Eye (tissue), 1 donor: ENCODE data around the gene GH2.
"Not testable (repeated sequence)": the region's sequence is repeated elsewhere in the genome, so short reads cannot be mapped to it uniquely, and the experiment has no call there.

Source experiments
- DNase-seq: peaks from one replicate; pipeline ENCODE4 v3.0.0-alpha.2; 2015

GH2 gene

DNA sequence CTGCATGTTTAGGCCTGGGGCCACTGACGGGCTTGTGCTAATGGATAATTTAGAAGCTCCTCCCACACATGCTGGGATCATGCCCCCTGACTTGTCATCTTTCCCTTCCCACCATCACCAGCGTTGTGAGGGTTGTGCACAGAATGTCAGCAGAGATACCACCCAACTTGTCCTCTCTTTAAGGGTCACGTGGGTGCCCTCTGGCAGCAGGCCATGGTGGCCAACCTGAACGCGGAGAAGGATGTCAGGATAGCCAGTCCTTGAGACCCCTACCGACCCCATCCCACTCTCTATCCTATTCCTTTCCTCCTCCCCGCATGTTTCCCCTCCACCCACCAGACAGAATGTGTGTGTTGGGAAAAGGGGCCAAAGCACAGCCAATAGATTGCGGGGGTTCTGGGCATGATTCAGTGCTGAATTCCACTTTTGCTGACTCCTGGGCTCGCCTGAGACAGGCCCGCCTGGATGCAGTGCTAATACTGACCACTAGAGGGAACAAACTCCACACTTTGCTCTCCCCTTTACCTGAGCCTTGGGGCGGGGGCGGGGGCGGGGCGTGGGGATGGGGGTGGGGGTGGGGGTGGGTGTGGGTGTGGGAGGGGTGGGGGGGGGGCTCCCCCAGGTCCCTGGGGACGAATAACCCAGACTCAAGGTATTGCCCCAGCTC is at the start of gene GH2:
TSS of gene GH2 (minus strand) at position 10 of the 667 bp plus-strand sequence. CDS start 143 bp downstream, outside the sequence.
- DNase-seq = peak; percentile 72

DNA sequence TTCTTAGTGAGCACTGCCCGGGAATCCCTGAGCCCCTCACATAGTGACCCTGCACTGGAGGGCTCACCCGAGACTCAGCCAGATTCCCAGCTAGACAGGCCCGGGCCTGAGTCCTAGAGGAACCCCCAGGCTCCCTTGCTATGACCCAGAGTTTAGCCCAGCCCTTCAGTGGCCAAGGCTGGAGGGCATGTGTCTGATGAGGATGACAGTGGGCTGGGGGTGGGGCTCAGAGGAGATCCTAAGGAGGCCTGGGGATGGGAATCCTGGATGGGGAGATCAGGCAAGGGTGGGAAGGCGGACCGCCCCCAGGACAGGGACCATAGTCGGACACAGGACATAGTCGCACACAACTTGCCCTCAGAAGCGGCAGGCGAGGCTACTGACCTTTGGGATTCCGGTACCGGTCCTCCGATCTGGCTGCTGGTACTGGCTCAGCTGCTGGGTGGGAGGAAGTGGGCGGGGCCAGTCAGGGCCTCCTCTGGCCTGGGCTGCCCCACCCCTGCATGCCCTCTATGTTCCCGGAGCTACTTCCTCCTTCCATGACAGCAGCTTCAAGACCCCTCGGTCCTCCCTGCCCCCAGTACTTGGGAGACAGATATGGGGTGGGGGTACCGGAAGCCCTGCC is 49.3 kb upstream of the GH2 start:
- no peak for DNase-seq

DNA sequence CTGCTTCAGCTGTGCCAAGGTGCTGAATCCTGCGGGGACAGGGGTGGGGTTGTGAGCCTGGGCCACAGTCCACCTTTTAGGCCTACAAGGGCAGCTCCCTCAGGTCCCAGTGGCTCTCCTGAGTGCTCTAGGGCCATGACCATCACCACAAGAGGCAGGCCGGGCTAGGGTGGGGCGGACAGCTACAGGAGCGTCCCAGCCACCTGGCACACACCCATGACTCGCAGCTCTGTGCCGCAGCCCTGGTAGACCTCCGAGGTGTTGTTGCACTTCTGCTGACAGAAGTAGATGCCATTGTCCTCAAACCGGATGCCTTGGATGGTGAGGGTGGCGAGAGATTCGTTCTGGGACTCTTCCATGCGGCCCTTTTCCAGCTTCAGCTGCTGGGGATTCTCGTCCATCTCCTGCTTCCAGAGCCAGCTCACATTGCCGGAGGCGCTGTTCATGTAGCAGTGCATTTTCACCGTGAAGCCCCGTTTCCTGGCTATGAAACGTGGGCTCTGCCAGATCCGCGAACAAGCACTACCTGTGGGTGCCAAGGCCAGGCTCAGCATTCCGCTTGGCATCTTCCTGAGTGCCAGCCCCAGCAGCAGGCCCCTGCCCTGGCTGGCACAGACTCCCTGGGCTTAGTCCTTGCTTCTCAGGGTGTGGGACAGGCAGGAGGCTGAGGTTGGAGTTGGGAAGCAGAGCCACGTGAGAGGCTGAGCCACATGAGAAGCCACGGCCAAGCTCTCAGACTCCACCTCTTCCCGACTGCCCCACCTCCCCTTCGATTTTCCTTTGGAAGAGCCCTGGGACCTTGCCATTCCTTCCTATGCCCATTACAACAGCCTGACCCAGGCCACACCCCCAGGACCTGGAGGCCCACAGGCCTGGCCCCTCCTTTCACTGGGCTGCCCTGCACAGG is 48.4 kb upstream of the GH2 start:
- DNase-seq = no peak

DNA sequence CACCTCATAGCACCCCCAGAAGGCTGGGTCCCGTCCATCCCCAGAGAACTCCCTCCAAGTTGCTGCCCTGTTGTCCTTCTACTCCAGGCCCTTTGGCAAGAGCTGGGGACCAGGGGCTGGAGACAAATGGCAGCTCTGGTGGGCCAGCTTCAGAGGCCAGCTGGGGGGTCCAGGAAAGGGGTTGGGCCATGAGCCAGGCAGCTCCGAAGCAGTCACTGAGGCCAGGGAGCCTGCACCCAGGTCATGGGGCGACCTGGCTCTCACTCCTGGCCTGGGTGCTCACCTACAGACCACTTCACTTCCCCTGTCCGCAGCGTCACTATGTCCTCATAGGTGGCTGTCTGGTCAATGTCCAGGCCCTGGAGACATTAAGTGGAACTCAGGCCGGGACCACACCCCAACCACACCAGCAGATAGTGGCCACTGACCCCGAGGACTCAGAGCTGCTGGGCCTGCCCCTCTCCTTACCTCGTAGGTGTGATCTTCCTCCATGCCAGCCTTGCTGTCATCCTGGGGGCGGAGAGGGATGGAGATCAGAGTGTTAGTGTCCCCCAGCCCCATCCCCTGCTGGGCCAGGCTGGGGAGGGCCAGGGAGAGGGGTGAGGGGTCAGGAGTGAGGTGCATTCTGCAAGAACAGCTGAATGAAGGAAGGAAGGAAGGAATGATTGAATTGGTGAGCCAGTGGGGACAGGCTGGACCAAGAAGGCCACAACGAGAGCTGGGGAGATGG is 47.4 kb upstream of the GH2 start:
- DNase-seq = no peak

DNA sequence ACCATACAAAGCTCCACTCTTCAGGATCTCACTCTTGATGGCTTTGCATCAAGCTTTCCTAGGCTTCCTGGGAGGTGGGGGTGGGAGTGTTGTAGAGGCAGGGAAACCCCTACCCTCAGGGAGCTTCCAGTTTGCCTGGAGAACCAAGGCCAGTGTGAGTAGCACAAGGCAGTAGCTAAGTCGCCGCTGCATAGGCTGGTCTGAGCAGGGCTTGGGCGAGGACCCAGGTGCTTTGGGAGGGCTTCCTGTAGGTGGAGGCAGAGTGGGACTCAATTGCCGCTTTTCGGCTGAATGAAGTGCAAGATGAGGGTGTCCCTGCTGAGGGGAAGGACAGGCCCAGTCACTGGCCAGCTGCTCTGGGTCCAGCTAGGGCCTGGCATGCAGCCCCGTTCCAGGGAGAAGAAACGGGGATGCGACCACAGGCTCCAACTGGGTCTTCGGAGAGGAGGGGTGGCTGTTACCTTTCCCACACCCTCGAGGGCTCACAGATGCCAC is 46.5 kb upstream of the GH2 start:
- no peak for DNase-seq

DNA sequence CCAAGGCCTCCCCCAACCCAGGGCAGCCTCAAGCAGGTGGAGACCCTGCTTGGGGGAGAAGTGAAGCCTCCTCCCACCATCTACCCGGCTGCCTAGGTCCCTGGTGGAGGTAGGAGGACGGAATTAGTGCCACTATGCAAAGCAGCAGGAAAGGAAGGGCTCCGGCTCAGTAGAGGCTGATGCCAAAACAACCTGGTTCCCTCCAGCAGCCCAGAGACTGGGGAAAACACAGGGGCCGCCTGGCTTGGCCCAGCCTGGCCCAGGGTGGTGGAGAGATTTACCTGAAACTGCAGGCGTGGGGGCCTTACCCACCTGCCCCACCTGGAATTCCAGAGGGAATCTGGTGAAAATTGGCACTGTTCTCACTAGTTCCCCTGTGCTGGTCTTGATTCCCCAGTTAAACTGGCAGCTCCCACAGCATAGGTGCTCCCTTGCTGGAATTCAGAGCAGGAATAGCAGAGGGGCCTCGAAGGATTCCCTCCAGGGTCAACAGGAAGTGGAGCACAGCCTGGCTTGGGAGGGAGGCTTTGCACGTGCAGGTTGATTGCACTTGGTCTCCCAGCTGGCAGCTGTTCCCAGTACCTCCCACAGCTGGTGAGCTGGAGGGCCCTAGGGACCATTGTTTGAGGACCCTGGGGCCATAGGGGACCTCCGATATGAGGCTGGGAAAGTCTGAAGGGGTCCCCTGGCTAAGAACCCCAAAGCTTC is 45.9 kb upstream of the GH2 start:
- DNase-seq = no peak

DNA sequence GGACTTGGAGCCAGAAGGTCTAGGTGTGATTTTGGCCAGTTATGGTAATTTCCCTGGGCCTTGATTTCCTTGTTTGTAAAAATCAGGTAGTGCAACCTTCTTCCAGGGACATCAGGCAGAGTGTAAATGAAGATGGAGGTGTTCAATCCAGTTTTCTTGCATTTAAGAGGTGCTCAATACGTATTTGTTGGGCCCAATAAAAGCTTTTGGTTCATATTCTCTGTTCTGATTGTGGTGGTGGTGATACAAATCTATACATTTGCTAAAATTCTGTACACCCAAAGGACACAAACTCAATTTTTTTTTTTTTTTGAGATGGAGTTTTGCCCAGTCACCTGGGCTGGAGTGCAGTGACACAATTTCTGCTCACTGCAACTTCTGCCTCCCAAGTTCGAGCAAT is 44.4 kb upstream of the GH2 start:
- no peak for DNase-seq

DNA sequence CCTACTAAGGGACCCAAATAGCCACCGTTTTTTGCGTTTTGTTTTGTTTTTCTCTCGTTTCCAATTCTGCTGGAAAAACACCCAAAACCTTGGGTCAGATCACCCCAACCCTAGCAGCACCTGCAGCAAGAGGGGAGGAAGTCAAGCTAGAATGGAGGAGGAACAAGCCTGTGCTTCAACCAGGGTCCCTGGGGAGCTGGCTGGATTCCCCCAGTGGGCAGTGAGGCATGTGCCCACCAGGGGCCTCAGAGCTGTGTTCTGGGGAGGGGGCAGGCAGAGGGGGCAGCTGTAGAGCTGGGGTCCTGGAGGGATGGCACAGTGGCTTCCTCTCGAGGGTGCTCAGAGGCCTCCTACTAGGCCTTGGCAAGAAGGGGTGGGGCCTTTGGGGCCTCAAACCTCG is 43.9 kb upstream of the GH2 start:
- DNase-seq = no peak

DNA sequence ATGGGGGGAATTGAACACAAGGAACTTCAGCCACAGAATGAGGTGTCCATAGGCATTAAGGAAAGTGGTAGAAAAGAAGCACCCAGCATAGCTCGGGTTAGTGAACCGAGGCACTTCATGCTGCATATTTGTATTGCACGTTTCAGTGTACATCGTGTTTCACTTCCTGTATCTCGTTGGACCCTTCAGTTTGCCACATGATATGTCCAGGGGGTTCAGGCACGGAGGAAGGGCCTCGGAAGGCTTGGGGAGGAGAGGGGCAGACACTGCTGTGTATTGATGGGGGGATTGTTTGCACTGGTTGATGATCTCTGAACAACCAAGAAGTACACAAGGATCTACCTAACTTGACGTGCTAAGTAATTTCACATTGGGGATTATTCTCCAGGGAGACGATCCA is 40.7 kb upstream of the GH2 start:
- DNase-seq = not testable (repeated sequence)

DNA sequence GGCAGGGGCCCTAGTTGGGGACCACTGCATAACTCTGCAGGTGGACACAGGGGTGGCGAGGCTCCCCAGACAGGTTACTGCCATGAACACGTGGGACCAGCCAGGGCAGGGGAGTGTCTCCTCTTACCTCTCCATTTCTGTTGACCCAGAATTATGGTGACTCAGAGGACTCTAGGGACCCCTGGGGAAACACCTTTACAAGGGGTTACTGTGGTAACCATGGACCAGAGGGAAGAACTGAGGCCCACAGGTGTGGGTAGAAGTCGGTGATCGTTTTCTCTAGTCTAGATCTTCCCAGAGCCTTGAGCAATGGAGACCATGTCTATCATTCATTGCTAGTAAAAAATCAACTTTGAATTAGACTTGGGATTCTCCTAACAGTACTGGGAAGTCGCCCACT is 39.0 kb upstream of the GH2 start:
- not testable (repeated sequence) for DNase-seq

DNA sequence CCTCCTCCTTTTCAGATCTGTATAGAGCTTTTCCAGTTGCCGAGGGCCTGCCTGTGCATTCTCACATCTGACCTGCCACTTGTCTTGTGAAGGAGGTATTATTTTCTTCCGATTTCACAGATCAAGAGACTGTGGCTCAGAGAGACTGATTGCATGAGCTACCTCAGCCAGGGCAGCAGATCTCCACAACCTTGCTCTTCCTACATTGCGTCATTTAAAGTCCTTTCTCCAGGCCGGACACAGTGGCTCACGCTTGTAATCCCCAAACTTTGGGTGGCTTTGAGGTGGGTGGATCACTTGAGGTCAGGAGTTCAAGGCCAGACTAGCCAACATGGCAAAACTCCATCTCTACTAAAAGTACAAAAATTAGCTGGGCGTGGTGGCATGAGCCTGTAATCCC is 38.3 kb upstream of the GH2 start:
- not testable (repeated sequence) for DNase-seq

DNA sequence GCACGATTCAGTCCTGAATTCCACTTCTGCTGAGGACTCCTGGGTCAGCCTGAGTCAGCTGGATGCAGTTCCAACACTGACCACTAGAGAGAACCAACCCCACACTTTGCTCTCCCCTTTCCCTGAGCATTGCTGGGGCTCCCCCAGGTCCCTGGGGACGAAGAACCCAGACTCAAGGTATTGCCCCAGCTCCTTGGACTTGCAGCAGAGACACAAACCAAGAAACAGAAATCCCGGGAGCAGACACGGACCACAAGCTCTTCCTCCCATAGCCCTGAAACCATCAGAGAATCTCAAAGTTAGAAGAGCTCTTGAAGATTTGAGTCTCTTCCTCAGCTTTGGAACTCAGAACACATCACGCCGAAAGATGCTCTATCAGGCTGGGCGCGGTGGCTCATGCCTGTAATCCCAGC is 37.6 kb upstream of the GH2 start:
- DNase-seq = peak; percentile 79

DNA sequence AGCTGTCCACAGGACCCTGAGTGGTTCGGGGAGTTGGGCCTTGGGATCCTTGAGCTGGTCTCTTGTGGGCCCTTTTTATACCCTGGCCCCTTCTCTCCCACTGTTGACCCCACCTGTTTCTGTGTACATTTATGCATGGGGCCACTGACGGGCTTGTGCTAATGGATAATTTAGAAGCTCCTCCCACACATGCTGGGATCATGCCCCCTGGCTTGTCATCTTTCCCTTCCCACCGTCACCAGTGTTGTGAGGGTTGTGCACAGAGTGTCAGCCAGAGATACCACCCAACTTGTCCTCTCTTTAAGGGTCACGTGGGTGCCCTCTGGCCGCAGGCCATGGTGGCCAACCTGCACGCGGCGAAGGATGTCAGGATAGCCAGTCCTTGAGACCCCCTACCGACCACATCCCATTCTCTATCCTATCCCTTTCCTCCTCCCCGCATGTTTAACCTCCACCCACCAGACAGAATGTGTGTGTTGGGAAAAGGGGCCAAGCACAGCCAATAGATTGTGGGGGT is 37.1 kb upstream of the GH2 start, which contains the start of gene GH1:
TSS of gene GH1 (minus strand) at position 51 of the 517 bp plus-strand sequence. CDS start 63 bp downstream, outside the sequence.
- not testable (repeated sequence) for DNase-seq

DNA sequence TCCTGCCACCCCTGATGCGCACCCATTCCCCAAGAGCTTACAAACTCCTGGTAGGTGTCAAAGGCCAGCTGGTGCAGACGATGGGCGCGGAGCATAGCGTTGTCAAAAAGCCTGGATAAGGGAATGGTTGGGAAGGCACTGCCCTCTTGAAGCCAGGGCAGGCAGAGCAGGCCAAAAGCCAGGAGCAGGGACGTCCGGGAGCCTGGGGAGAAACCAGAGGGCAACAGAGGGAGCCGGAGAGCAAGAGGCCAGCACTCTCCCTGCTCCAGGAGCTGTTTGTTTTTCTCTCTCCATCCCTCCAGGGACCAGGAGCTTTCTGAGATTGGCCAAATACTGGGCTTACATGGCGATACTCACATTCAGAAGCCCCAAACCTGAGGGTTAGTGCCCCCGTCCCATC is 36.6 kb upstream of the GH2 start:
- DNase-seq = no peak

DNA sequence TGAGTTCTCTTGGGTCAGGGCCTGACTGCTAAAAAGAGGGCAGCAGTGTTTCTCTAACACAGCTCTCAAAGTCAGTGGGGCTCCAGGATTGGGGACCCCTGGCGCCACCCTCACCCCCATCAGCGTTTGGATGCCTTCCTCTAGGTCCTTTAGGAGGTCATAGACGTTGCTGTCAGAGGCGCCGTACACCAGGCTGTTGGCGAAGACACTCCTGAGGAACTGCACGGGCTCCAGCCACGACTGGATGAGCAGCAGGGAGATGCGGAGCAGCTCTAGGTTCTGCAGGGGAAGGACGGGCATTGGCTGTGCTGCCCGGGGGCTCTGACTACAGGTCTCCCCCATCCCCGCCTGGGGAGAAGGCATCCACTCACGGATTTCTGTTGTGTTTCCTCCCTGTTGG is 35.9 kb upstream of the GH2 start:
- no peak for DNase-seq

DNA sequence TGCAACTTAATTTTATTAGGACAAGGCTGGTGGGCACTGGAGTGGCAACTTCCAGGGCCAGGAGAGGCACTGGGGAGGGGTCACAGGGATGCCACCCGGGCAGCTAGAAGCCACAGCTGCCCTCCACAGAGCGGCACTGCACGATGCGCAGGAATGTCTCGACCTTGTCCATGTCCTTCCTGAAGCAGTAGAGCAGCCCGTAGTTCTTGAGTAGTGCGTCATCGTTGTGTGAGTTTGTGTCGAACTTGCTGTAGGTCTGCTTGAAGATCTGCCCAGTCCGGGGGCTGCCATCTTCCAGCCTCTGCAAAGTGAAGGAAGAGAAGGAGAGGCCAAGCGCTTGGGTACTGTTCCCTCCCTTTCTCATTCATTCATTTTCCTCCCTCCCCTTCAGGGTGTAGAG is 35.5 kb upstream of the GH2 start:
- DNase-seq = not testable (repeated sequence)

DNA sequence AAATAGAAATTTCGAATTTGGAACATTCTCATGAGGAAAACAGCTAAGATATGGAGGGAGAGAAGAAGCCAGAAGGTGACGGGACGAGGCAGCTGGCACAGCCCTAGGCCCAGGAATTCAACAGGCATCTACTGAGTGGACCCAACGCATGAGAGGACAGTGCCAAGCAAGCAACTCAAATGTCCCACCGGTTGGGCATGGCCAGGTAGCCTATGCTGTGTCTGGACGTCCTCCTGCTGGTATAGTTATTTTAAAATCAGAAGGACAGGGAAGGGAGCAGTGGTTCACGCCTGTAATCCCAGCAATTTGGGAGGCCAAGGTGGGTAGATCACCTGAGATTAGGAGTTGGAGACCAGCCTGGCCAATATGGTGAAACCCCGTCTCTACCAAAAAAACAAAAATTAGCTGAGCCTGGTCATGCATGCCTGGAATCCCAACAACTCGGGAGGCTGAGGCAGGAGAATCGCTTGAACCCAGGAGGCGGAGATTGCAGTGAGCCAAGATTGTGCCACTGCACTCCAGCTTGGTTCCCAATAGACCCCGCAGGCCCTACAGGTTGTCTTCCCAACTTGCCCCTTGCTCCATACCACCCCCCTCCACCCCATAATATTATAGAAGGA is 34.9 kb upstream of the GH2 start:
- DNase-seq = no peak

DNA sequence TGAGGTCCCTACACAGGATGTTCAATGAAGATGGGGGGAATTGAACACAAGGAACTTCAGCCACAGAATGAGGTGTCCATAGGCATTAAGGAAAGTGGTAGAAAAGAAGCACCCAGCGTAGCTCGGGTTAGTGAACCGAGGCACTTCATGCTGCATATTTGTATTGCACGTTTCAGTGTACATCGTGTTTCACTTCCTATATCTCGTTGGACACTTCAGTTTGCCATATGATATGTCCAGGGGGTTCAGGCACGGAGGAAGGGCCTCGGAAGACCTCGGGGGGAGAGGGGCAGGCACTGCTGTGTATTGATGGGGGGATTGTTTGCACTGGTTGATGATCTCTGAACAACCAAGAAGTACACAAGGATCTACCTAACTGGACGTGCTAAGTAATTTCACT is 34.0 kb upstream of the GH2 start:
- not testable (repeated sequence) for DNase-seq

DNA sequence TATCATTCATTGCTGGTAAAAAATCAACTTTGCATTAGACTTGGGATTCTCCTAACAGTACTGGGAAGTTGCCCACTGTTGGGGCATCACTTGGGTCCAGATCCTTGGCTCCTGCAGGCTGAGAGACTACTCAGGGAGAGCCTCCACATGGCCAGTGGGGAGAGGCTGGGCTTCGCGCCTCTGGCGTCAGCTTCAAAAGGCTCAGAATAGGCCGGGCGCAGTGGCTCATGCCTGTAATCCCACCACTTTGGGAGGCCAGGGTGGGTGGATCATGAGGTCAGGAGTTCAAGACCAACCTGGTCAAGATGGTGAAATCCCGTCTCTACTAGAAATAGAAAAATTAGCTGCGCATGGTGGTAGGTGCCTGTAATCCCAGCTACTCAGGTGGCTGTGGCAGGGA is 32.7 kb upstream of the GH2 start:
- DNase-seq = no peak

DNA sequence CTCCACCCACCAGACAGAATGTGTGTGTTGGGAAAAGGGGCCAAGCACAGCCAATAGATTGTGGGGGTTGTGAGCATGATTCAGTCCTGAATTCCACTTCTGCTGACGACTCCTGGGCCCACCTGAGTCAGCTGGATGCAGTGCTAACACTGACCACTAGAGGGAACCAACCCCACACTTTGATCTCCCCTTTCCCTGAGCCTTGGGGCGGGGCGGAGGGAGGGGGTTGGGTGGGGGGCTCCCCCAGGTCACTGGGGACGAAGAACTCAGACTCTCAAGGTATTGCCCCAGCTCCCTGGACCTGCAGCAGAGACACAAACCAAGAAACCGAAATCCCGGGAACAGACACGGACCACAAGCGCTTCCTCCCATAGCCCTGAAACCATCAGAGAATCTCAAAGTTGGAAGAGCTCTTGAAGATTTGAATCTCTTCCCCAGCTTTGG is 29.9 kb upstream of the GH2 start:
- DNase-seq = peak; percentile 77

DNA sequence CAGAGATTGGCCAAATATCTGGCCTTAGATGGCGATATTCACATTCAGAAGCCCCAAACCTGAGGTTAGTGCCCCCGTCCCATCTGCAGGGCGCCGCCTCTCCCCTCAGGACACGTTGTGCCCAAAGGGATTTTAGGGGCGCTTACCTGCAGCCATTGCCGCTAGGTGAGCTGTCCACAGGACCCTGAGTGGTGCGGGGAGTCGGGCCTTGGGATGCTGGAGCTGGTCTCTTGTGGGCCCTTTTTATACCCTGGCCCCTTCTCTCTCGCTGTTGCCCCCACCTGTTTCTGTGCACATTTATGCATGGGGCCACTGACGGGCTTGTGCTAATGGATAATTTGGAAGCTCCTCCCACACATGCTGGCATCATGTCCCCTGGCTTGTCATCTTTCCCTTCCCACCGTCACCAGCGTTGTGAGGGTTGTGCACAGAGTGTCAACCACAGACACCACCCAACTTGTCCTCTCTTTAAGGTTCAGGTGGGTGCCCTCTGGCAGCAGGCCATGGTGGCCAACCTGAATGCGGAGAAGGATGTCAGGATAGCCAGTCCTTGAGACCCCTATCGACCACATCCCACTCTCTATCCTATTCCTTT is 29.4 kb upstream of the GH2 start, which contains the start of gene CSHL1:
TSS of gene CSHL1 (minus strand) at position 218 of the 595 bp plus-strand sequence. CDS start at position 156, 62 bp downstream.
- no peak for DNase-seq
